Fibroblast of villous mesenchyme (primary cell): ENCODE data around the gene DNM3. TPM values are rescaled to one million over a fixed set of nuclear protein-coding genes. Genes with fewer than 3 reads are reported as not detected.

Experiments used
- DNase-seq: peaks from one replicate; pipeline ENCODE4 v3.0.0-alpha.2; 2010; ENCODE audit warnings: low read depth
- H3K4me3 ChIP-seq: 2 replicates; pipeline ENCODE4 v1.5.1; 2011; ENCODE audit warnings: low read depth, mild to moderate bottlenecking, low read length
- total RNA-seq: library from RNA; depleted of rRNA; stranded (reverse); fragments of >200 nt; gene quantifications from 2 replicates; pipeline ENCODE4 v1.2.3, GENCODE V29; 2012
- TF ChIP-seq, protein P1 (sequence below): IDR thresholded peaks from 2 replicates; pipeline ENCODE4 v1.5.1; 2012; ENCODE audit warnings: low read depth, mild to moderate bottlenecking, low read length; ENCODE audit not compliant: insufficient read depth

DNM3 gene
- total RNA-seq, 1 donor, result 2.2 TPM

DNA sequence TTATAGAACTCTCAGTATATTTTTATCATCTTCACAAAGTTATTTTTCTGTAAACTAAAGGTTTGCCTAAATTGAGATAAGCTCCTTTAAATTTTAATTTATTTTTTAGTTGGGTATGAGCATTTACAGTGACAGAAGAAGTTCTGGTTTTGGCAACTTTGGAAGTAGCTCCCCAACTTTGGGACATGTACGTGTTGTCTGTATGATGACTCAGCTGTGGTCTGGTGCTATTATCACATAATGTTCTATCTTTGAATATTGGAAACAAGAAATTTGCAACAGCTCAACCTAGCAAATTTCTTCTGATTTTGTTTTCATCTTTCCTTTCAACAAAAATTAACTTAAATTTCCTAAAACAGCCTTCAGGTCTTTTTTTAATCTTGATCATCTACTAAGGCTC lies 532.6 kb downstream of the DNM3 start:
- H3K4me3 ChIP-seq, result no peak overlapping the region
- peak; percentile 55 for DNase-seq
- TF ChIP-seq, protein P1, sequence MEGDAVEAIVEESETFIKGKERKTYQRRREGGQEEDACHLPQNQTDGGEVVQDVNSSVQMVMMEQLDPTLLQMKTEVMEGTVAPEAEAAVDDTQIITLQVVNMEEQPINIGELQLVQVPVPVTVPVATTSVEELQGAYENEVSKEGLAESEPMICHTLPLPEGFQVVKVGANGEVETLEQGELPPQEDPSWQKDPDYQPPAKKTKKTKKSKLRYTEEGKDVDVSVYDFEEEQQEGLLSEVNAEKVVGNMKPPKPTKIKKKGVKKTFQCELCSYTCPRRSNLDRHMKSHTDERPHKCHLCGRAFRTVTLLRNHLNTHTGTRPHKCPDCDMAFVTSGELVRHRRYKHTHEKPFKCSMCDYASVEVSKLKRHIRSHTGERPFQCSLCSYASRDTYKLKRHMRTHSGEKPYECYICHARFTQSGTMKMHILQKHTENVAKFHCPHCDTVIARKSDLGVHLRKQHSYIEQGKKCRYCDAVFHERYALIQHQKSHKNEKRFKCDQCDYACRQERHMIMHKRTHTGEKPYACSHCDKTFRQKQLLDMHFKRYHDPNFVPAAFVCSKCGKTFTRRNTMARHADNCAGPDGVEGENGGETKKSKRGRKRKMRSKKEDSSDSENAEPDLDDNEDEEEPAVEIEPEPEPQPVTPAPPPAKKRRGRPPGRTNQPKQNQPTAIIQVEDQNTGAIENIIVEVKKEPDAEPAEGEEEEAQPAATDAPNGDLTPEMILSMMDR, result no peak

DNA sequence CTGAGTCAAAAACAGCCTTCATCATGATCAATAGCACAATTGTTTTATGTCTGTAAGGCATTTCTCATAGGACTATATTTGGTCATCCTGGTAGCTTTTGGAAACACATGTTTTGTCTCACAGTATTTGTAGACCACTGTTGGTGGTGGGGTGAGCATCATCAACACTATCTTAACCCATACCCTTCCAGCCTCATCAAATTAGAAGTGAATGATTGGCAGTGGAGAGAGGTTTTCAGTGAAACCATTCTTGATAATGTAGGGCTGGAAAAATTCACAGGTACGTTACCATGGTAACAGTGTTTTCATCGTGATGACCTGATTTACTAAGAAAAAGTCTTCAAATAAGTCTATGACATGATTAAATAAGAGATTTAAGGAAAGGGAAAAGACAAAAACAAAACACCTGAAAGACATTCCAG lies 533.9 kb downstream of the DNM3 start:
- TF ChIP-seq, protein P1, result no peak
- DNase-seq, result no peak
- H3K4me3 ChIP-seq, result no peak overlapping the region

GRCh38 chr1:172376431-172376830 lies 535.1 kb downstream of the DNM3 start:
- no peak overlapping the region for H3K4me3 ChIP-seq
- DNase-seq, result no peak
- TF ChIP-seq, protein P1, result no peak

DNA sequence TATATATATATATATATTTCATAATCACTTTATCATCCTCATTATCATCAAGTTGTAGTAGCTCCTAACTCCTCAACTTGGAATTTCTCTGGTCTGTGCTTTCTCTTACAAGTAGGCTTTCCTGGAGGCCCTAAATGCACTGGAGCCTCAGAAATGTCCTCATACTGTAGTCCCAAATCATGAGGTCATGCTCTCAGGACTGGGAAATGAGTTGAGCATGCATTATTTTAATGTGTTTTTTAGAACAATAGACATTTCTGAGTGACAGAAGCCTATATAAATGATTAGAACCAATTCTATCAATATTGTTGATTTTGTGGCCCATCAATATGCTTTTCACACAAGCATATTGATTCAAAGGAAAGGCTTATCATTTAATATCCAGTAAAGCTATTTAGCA lies 536.3 kb downstream of the DNM3 start:
- H3K4me3 ChIP-seq, result no peak overlapping the region
- TF ChIP-seq, protein P1, result no peak
- no peak for DNase-seq

DNA sequence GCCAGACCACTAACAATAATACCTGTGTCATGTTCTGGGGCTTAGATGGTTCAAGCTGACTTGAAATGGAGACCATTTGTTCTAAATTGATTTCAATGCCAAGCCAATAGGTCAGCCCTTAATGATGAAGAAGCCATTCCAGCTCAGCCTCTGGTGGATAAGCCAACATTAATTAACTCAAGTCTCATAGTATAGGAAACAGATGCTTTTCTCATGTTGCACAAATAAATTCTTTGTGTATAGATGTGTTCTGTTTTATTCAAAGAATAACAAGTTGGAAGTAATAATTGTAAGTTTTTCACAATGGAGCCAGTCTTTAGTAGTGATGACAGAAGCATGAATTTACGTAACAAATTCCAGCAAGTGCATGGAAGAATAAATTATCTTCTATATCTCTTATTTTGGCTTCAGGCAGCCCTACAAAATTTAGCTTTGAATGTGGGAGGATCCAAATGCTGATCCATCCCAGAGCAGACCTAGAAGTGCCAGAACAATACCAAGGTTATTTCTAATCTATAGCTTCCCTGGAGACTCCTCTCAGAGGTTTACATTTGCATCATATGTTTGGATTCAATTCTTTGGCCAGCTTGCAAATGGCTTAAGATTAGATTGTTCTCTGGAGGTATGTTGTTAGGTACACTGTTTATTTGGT lies 536.9 kb downstream of the DNM3 start:
- TF ChIP-seq, protein P1, result no peak
- DNase-seq, result no peak
- no peak overlapping the region for H3K4me3 ChIP-seq

DNA sequence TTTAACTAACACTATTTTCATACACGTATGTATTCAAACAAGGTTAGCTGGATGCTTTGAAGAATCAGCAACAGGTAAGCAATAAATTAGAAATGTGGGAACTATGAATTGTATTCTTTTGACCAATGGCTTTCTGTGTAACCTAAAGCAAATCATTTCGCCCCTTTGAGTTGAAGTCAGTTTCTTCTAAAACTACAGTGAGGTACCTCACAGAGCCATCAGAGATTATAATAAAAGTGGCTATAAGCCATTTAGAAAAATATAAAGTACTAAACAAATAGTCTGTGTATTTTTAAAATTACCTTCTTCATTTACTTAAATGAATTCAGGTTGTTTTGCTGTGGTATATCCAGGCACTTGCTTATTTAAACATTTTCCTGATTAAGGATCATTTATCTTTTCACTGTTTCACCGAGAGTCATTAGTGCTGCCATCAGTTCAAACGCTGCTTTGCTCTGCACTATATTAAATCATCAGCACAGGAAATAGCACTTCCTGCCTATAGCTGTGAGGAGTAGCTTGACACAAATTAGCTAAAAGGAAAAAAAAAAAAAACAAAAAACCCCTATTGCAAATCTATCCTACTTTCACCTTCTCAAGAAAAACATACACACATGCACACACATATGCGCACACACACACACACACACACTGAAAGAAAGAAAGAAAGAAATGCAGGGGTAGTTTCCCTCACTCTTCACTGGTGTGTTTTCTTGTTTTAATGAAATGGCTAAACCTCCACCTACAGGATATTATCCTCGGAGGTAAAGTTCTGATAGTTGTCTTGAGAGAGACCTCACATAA lies 539.3 kb downstream of the DNM3 start:
- DNase-seq, result no peak
- TF ChIP-seq, protein P1, result no peak
- H3K4me3 ChIP-seq, result no peak overlapping the region
